Measurements from ENCODE around the gene DCLK1. TPM values are rescaled to one million over a fixed set of nuclear protein-coding genes. Genes with fewer than 3 reads are reported as not detected.
"Not testable (repeated sequence)": the region's sequence is repeated elsewhere in the genome, so short reads cannot be mapped to it uniquely, and the experiment has no call there.

Gene DCLK1
- total RNA-seq, 1 experiment from 2014 or later = 0.10 TPM

DNA sequence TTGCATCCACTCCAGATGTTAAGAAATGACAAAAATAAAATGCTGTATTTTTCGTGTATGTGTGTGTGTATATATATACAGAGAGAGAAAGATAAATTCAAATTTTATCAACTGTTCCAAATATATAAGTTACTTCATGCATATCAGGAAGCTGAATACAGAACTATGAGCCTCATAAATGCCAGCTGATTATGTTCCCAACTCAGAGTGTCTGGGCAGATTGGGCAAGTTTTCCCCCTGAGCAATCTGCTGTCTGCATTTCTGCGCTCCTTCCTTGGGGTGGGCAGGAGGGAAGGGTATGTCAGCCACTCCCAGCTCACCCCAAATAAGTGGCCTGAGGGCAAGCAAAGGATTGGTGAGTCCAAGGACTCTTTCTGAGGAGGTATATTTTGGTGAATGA lies 154.1 kb downstream of the DCLK1 start (continued):
- no peak for TF ChIP-seq SP1 (IDR thresholded peaks at IDR 0.05; ENCODE audit: low read depth)
- no peak for TF ChIP-seq CBX3 (IDR thresholded peaks at IDR 0.05; ENCODE audit: low read depth)
- no peak for TF ChIP-seq CTCF (IDR thresholded peaks at IDR 0.05 in 2 of 3, conservative IDR thresholded peaks at IDR 0.05 in 1 of 3; ENCODE audit: borderline replicate concordance in 1 of 3, insufficient read depth in 1 of 3, low read depth in 2 of 3, low read length in 2 of 3)
- no peak for TF ChIP-seq ZNF274 (IDR thresholded peaks at IDR 0.05; ENCODE audit: low read depth, low read length)

DNA sequence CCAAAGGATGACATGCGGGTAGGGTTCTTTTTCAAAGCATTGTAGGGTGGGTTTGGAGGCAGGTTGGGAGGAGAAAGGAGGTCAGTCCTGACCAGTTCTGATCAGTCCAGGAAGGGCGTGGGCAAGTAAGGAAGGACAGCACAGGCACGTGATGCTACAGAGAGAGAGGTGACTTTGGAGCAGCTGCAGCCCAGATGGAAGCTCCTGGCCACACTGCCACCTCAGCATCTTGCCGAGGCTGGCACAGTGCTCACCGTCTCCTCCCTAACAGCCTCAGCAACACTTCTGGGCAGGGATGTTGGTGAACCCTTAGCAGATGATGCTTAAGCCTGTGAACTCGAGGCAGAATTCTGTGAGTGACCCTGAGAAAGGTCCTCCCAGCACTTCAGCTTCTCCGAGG lies 155.1 kb downstream of the DCLK1 start:
- intact Hi-C loops (cut with micrococcal nuclease) = loop anchor here (5.0 kb wide), 2 partner anchors 306 to 1006 kb away; no protein-coding TSS in a partner anchor
- DNase-seq (ENCODE audit: low read depth, low spot score) (no peak), ATAC-seq (no peak)
- Histone ChIP-seq H3K79me2 (ENCODE audit: insufficient read depth, low read length) (no peaks in the 10 kb centered on the region), H3K9ac (ENCODE audit: low read length) (no peak overlapping the region), H3K9me2 (ENCODE audit: insufficient read depth) (no peaks in the 10 kb centered on the region), H3K36me3 (ENCODE audit: control insufficient read depth in 1 of 2, insufficient read depth in 2 of 2, low read length in 2 of 2) (no peaks in the 10 kb centered on the region), H3K9me3 (ENCODE audit: control insufficient read depth in 1 of 2, insufficient read depth in 1 of 2, low read depth in 1 of 2, low read length in 2 of 2) (no peaks in the 10 kb centered on the region), H3K27me3 (ENCODE audit: insufficient read depth, low read length) (no peaks in the 10 kb centered on the region), H3K4me3 (replicated peaks in 1 of 2; ENCODE audit: low read depth in 1 of 2, low read length in 2 of 2) (no peak overlapping the region), H3K4me2 (ENCODE audit: low read length) (no peak overlapping the region), H3K27ac (ENCODE audit: low read depth, low read length) (no peak overlapping the region), H3K4me1 (ENCODE audit: control insufficient read depth in 1 of 2, insufficient read depth in 2 of 2, low read length in 2 of 2) (no peaks in the 10 kb centered on the region), H2AFZ (ENCODE audit: low read depth, low read length, poor library complexity, severe bottlenecking) (no peak overlapping the region), H4K20me1 (ENCODE audit: insufficient read depth) (no peaks in the 10 kb centered on the region)
- TF ChIP-seq, protein P1, sequence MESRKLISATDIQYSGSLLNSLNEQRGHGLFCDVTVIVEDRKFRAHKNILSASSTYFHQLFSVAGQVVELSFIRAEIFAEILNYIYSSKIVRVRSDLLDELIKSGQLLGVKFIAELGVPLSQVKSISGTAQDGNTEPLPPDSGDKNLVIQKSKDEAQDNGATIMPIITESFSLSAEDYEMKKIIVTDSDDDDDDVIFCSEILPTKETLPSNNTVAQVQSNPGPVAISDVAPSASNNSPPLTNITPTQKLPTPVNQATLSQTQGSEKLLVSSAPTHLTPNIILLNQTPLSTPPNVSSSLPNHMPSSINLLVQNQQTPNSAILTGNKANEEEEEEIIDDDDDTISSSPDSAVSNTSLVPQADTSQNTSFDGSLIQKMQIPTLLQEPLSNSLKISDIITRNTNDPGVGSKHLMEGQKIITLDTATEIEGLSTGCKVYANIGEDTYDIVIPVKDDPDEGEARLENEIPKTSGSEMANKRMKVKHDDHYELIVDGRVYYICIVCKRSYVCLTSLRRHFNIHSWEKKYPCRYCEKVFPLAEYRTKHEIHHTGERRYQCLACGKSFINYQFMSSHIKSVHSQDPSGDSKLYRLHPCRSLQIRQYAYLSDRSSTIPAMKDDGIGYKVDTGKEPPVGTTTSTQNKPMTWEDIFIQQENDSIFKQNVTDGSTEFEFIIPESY (IDR thresholded peaks at IDR 0.05; ENCODE audit: extremely low read depth, insufficient replicate concordance, low read length) = no peak
- TF ChIP-seq CBX3 (IDR thresholded peaks at IDR 0.05; ENCODE audit: low read depth) = no peak
- TF ChIP-seq RAD21 (IDR thresholded peaks at IDR 0.05; ENCODE audit: low read depth) = no peak
- TF ChIP-seq EZH2 (IDR thresholded peaks at IDR 0.05) = no peak
- TF ChIP-seq YY1 (IDR thresholded peaks at IDR 0.05; ENCODE audit: extremely low read depth, insufficient replicate concordance, low read depth, low read length) = no peak
- TF ChIP-seq FOSL1 (IDR thresholded peaks at IDR 0.05; ENCODE audit: low read depth) = no peak
- ChIA-PET POLR2A (no interaction called here), RAD21 (ENCODE audit: low non-redundant PET in 1 of 2, low total read pairs in 2 of 2, uncharacterized antibody in 2 of 2, unreplicated experiment in 2 of 2) (no interaction called here), CTCF (interaction anchor here (4.2 kb wide), 1 partner anchor 299 kb away, joined by 26 read pairs; no protein-coding TSS in a partner anchor)
- BruUV-seq (replicated peaks) = no TSS peak

DNA sequence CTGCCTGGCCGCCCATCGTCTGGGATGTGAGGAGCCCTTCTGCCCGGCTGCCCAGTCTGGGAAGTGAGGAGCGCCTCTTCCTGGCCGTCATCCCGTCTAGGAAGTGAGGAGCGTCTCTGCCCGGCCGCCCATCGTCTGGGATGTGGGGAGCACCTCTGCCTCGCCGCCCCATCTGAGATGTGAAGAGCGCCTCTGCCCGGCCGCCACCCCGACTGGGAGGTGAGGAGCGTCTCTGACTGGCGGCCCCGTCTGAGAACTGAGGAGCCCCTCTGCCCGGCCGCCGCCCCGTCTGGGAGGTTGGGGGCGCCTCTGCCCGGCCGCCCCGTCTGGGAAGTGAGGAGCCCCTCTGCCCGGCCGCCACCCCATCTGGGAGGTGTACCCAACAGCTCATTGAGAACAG lies 164.2 kb downstream of the DCLK1 start:
- H3K27ac ChIP-seq (ENCODE audit: low read depth, low read length); H3K4me1 ChIP-seq (ENCODE audit: control insufficient read depth in 1 of 2, insufficient read depth in 2 of 2, low read length in 2 of 2); RAD21 ChIA-PET (ENCODE audit: low non-redundant PET in 1 of 2, low total read pairs in 2 of 2, uncharacterized antibody in 2 of 2, unreplicated experiment in 2 of 2); DNase-seq (ENCODE audit: low read depth, low spot score); H3K9me3 ChIP-seq (ENCODE audit: control insufficient read depth in 1 of 2, insufficient read depth in 1 of 2, low read depth in 1 of 2, low read length in 2 of 2); H3K4me3 ChIP-seq (replicated peaks in 1 of 2; ENCODE audit: low read depth in 1 of 2, low read length in 2 of 2); H3K9me2 ChIP-seq (ENCODE audit: insufficient read depth); H4K20me1 ChIP-seq (ENCODE audit: insufficient read depth); H3K36me3 ChIP-seq (ENCODE audit: control insufficient read depth in 1 of 2, insufficient read depth in 2 of 2, low read length in 2 of 2); intact Hi-C loops (cut with micrococcal nuclease); H3K9ac ChIP-seq (ENCODE audit: low read length); CTCF ChIA-PET; ATAC-seq; H2AFZ ChIP-seq (ENCODE audit: low read depth, low read length, poor library complexity, severe bottlenecking); BruUV-seq (replicated peaks); H3K4me2 ChIP-seq (ENCODE audit: low read length); POLR2A ChIA-PET; H3K27me3 ChIP-seq (ENCODE audit: insufficient read depth, low read length); H3K79me2 ChIP-seq (ENCODE audit: insufficient read depth, low read length): not testable (repeated sequence)
